ENCODE measurements around the gene PPM1H.

The PPM1H gene

GRCh38 chr12:62654326-62655241 lies 280.4 kb downstream of the PPM1H start:
- no peak for DNase-seq (ENCODE audit: low spot score)
- FAIRE-seq: no peak

- FAIRE-seq (no peak), DNase-seq (ENCODE audit: low spot score) (no peak)
These were observed 281.2 kb downstream of the PPM1H start for GRCh38 chr12:62653740-62654139.

- no peak for DNase-seq (ENCODE audit: low spot score)
- FAIRE-seq: no peak
These were observed 281.6 kb downstream of the PPM1H start for GRCh38 chr12:62653304-62653703.

- no peak for DNase-seq (ENCODE audit: low spot score)
These were observed 283.8 kb downstream of the PPM1H start for GRCh38 chr12:62651138-62651537.

GRCh38 chr12:62649412-62650138 lies 285.4 kb downstream of the PPM1H start:
- no peak for DNase-seq (ENCODE audit: low spot score)
- FAIRE-seq: no peak

More at GRCh38 chr12:62651138-62651537, 283.8 kb downstream of the PPM1H start:
- no peak for FAIRE-seq

- FAIRE-seq: no peak
- DNase-seq (ENCODE audit: low spot score): no peak
These were observed 287.4 kb downstream of the PPM1H start for GRCh38 chr12:62647586-62647985.

- DNase-seq (ENCODE audit: low spot score) (no peak), FAIRE-seq (no peak)
These were observed 288.4 kb downstream of the PPM1H start for GRCh38 chr12:62646566-62646965.

- DNase-seq (ENCODE audit: low spot score) (no peak), FAIRE-seq (no peak)
These were observed 291.5 kb downstream of the PPM1H start for GRCh38 chr12:62643486-62643885.

GRCh38 chr12:62642486-62642885 lies 292.5 kb downstream of the PPM1H start:
- FAIRE-seq (no peak), DNase-seq (ENCODE audit: low spot score) (no peak)

GRCh38 chr12:62640910-62641448 lies 294.0 kb downstream of the PPM1H start:
- FAIRE-seq (no peak), DNase-seq (ENCODE audit: low spot score) (peak; percentile 11)

- DNase-seq (ENCODE audit: low spot score) (no peak), FAIRE-seq (no peak)
These were observed 297.3 kb downstream of the PPM1H start for GRCh38 chr12:62637679-62638078.

- DNase-seq (ENCODE audit: low spot score) (no peak), FAIRE-seq (no peak)
These were observed 299.3 kb downstream of the PPM1H start for GRCh38 chr12:62635649-62636048.

- FAIRE-seq: no peak
- DNase-seq (ENCODE audit: low spot score): peak; percentile 23
These were observed 302.5 kb downstream of the PPM1H start for GRCh38 chr12:62632411-62632918.

GRCh38 chr12:62631471-62632410 lies 303.2 kb downstream of the PPM1H start:
- peak; percentile 81 for DNase-seq (ENCODE audit: low spot score)
- no peak for FAIRE-seq

- no peak for FAIRE-seq
- no peak for DNase-seq (ENCODE audit: low spot score)
These were observed 304.8 kb downstream of the PPM1H start for GRCh38 chr12:62629971-62630739.

- no peak for FAIRE-seq
- DNase-seq (ENCODE audit: low spot score): no peak
These were observed 305.5 kb downstream of the PPM1H start for GRCh38 chr12:62629413-62629812.

GRCh38 chr12:62627181-62627580 lies 307.8 kb downstream of the PPM1H start:
- DNase-seq (ENCODE audit: low spot score) (no peak), FAIRE-seq (no peak)

GRCh38 chr12:62625228-62625627 lies 309.7 kb downstream of the PPM1H start:
- DNase-seq (ENCODE audit: low spot score): no peak
- FAIRE-seq: no peak

GRCh38 chr12:62622177-62622576 lies 312.8 kb downstream of the PPM1H start:
- FAIRE-seq (no peak), DNase-seq (ENCODE audit: low spot score) (no peak)

GRCh38 chr12:62621101-62621638 lies 313.8 kb downstream of the PPM1H start:
- no peak for DNase-seq (ENCODE audit: low spot score)
- FAIRE-seq: no peak
